A549 (cell line): ENCODE measurements around the gene ZNF526.

Experiments used
- HMGXB4 ChIP-seq: fragments of 250-450 bp; sonication (Bioruptor Pico); IDR thresholded peaks from 2 replicates; pipeline ENCODE4 v1.5.0; 2021; ENCODE audit warnings: mild to moderate bottlenecking, moderate library complexity, borderline replicate concordance
- JUNB ChIP-seq: fragments of >200 bp; sonication (Bioruptor Twin); formaldehyde crosslinking; IDR thresholded peaks from 2 replicates; pipeline ENCODE4 v1.6.1; 2016
- MAX ChIP-seq: IDR thresholded peaks from 2 replicates; pipeline ENCODE4 v1.6.1; 2012
- PHF8 ChIP-seq: fragments of 200-600 bp; sonication (generic); IDR thresholded peaks from 2 replicates; pipeline ENCODE4 v1.6.1; 2016; ENCODE audit warnings: low read depth, mild to moderate bottlenecking, antibody characterized with exemption, moderate library complexity, borderline replicate concordance
- POLR2A ChIP-seq: IDR thresholded peaks from 2 replicates; pipeline ENCODE4 v1.6.1; 2012; ENCODE audit warnings: mild to moderate bottlenecking, low read length
- POLR2AphosphoS2 ChIP-seq: conservative IDR thresholded peaks from 2 replicates; pipeline ENCODE4 v1.6.1; 2012; ENCODE audit warnings: low read length, improper control_type of control experiment, inconsistent platforms
- RFX5 ChIP-seq: fragments of 450-650 bp; IDR thresholded peaks from 2 replicates; pipeline ENCODE4 v1.7.1; 2014; ENCODE audit warnings: antibody characterized with exemption, mild to moderate bottlenecking, moderate library complexity
- TF ChIP-seq, protein P1 (sequence below): fragments of >200 bp; sonication (Bioruptor Twin); formaldehyde crosslinking; IDR thresholded peaks from 3 replicates; pipeline ENCODE4 v1.5.1; 2016
- TF ChIP-seq, protein P2 (sequence below): fragments of >200 bp; sonication (Bioruptor Twin); formaldehyde crosslinking; IDR thresholded peaks from 2 replicates; pipeline ENCODE4 v1.6.1; 2016
- TF ChIP-seq, protein P3 (sequence below): fragments of 200-600 bp; sonication (generic); IDR thresholded peaks from 2 replicates; pipeline ENCODE4 v1.6.1; 2016; ENCODE audit warnings: antibody characterized with exemption, mild to moderate bottlenecking, moderate library complexity
- TF ChIP-seq, protein P4 (sequence below): fragments of 450-650 bp; IDR thresholded peaks from 2 replicates; pipeline ENCODE4 v1.6.1; 2014; ENCODE audit warnings: antibody characterized with exemption

DNA sequence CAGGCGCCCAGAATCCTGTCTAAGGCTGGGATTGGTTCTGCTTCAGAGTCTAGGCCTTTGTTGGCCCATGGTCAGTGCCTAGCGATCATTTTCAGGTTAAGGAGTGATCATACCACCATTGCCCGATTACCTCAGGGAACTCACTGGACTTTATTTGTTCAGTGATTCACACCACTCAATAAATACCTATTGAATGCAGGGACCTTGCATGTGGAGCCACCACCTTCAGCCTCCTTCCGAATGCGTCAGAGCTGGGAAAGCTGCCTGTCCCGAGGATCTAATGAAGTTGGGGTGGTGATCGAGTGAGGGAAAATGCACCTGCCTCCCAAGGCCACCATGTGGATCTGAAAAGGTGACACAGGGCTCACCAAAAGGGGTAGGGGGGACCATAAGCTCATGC, 47.9 kb upstream of the ZNF526 start:
- TF ChIP-seq RFX5 (no peak), HMGXB4 (CRISPR knock-in tag) (no peak), JUNB (no peak), POLR2A (no peak), MAX (no peak), PHF8 (no peak), POLR2AphosphoS2 (no peak)
- TF ChIP-seq, protein P1, sequence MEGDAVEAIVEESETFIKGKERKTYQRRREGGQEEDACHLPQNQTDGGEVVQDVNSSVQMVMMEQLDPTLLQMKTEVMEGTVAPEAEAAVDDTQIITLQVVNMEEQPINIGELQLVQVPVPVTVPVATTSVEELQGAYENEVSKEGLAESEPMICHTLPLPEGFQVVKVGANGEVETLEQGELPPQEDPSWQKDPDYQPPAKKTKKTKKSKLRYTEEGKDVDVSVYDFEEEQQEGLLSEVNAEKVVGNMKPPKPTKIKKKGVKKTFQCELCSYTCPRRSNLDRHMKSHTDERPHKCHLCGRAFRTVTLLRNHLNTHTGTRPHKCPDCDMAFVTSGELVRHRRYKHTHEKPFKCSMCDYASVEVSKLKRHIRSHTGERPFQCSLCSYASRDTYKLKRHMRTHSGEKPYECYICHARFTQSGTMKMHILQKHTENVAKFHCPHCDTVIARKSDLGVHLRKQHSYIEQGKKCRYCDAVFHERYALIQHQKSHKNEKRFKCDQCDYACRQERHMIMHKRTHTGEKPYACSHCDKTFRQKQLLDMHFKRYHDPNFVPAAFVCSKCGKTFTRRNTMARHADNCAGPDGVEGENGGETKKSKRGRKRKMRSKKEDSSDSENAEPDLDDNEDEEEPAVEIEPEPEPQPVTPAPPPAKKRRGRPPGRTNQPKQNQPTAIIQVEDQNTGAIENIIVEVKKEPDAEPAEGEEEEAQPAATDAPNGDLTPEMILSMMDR: no peak
- TF ChIP-seq, protein P2, sequence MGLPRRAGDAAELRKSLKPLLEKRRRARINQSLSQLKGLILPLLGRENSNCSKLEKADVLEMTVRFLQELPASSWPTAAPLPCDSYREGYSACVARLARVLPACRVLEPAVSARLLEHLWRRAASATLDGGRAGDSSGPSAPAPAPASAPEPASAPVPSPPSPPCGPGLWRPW: no peak
- TF ChIP-seq, protein P3, sequence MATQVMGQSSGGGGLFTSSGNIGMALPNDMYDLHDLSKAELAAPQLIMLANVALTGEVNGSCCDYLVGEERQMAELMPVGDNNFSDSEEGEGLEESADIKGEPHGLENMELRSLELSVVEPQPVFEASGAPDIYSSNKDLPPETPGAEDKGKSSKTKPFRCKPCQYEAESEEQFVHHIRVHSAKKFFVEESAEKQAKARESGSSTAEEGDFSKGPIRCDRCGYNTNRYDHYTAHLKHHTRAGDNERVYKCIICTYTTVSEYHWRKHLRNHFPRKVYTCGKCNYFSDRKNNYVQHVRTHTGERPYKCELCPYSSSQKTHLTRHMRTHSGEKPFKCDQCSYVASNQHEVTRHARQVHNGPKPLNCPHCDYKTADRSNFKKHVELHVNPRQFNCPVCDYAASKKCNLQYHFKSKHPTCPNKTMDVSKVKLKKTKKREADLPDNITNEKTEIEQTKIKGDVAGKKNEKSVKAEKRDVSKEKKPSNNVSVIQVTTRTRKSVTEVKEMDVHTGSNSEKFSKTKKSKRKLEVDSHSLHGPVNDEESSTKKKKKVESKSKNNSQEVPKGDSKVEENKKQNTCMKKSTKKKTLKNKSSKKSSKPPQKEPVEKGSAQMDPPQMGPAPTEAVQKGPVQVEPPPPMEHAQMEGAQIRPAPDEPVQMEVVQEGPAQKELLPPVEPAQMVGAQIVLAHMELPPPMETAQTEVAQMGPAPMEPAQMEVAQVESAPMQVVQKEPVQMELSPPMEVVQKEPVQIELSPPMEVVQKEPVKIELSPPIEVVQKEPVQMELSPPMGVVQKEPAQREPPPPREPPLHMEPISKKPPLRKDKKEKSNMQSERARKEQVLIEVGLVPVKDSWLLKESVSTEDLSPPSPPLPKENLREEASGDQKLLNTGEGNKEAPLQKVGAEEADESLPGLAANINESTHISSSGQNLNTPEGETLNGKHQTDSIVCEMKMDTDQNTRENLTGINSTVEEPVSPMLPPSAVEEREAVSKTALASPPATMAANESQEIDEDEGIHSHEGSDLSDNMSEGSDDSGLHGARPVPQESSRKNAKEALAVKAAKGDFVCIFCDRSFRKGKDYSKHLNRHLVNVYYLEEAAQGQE: no peak
- TF ChIP-seq, protein P4, sequence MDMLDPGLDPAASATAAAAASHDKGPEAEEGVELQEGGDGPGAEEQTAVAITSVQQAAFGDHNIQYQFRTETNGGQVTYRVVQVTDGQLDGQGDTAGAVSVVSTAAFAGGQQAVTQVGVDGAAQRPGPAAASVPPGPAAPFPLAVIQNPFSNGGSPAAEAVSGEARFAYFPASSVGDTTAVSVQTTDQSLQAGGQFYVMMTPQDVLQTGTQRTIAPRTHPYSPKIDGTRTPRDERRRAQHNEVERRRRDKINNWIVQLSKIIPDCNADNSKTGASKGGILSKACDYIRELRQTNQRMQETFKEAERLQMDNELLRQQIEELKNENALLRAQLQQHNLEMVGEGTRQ: no peak
